HepG2 (cell line): ENCODE data around the gene RAB5B. TPM values are rescaled to one million over a fixed set of nuclear protein-coding genes. Genes with fewer than 3 reads are reported as not detected.

Source experiments
- CCAR2 ChIP-seq: fragments of 200-400 bp; formaldehyde crosslinking; optimal IDR thresholded peaks from 2 replicates; pipeline ENCODE3; 2018; ENCODE audit warnings: low read depth, mild to moderate bottlenecking, low read length, moderate library complexity
- KAT7 ChIP-seq: IDR thresholded peaks from 2 replicates; pipeline ENCODE4 v1.6.1; 2018; ENCODE audit warnings: borderline replicate concordance, missing compliant biosample characterization
- NFYB ChIP-seq: sonication (generic); formaldehyde crosslinking; IDR thresholded peaks from 2 replicates; pipeline ENCODE4 v1.4.0; 2020; ENCODE audit warnings: missing genetic modification reagents
- PHF20 ChIP-seq: sonication (generic); formaldehyde crosslinking; IDR thresholded peaks from 2 replicates; pipeline ENCODE4 v1.5.0; 2020; ENCODE audit warnings: mild to moderate bottlenecking, missing genetic modification reagents
- SNRNP70 ChIP-seq: fragments of 200-400 bp; formaldehyde crosslinking; IDR thresholded peaks from 2 replicates; pipeline ENCODE4 v1.6.1; 2017; ENCODE audit warnings: mild to moderate bottlenecking, low read depth, low read length, moderate library complexity
- TBX2 ChIP-seq: sonication (generic); formaldehyde crosslinking; IDR thresholded peaks from 2 replicates; pipeline ENCODE4 v1.5.0; 2020; ENCODE audit warnings: missing genetic modification reagents, mild to moderate bottlenecking, borderline replicate concordance
- THAP9 ChIP-seq: sonication (generic); formaldehyde crosslinking; IDR thresholded peaks from 2 replicates; pipeline ENCODE4; 2020; ENCODE audit warnings: missing genetic modification reagents, mild to moderate bottlenecking, borderline replicate concordance
- ZFAT ChIP-seq: sonication (generic); formaldehyde crosslinking; conservative IDR thresholded peaks from 2 replicates; pipeline ENCODE4 v1.8.1; 2023; ENCODE audit warnings: missing genetic modification reagents, inconsistent platforms
- ZFP37 ChIP-seq: sonication (generic); formaldehyde crosslinking; IDR thresholded peaks from 2 replicates; pipeline ENCODE4 v1.4.0; 2020; ENCODE audit warnings: missing genetic modification reagents, borderline replicate concordance
- ZGPAT ChIP-seq: IDR thresholded peaks from 2 replicates; pipeline ENCODE4 v1.6.1; 2016; ENCODE audit warnings: mild to moderate bottlenecking
- ZKSCAN5 ChIP-seq: sonication (generic); formaldehyde crosslinking; IDR thresholded peaks from 2 replicates; pipeline ENCODE4 v1.5.1; 2020; ENCODE audit warnings: mild to moderate bottlenecking, missing genetic modification reagents
- ZNF280D ChIP-seq: sonication (generic); formaldehyde crosslinking; IDR thresholded peaks from 2 replicates; pipeline ENCODE4 v1.5.1; 2020; ENCODE audit warnings: mild to moderate bottlenecking, missing genetic modification reagents
- ZNF704 ChIP-seq: sonication (generic); formaldehyde crosslinking; IDR thresholded peaks from 2 replicates; pipeline ENCODE4 v1.8.1; 2023; ENCODE audit warnings: mild to moderate bottlenecking, inconsistent platforms, moderate library complexity, missing genetic modification reagents, borderline replicate concordance
- ZNF713 ChIP-seq: sonication (generic); formaldehyde crosslinking; IDR thresholded peaks from 2 replicates; pipeline ENCODE4 v1.4.0; 2020; ENCODE audit warnings: mild to moderate bottlenecking, missing genetic modification reagents
- polyA plus RNA-seq, 8 experiments: library from polyadenylated mRNA; depleted of rRNA in 3 of 8; stranded (reverse) in 7 of 8; unstranded in 1 of 8; fragments of >200 nt; fragmentation: Illumina TruSeq in 4 of 8; extraction: Trizol in 4 of 8; gene quantifications; 2 replicates each; pipeline versions ENCODE4 v1.2.1 to v1.2.3, GENCODE V29; 2011 to 2016; ENCODE audit warnings: low read depth in 4 of 8, missing spikeins in 1 of 8, mixed read lengths in 1 of 8; ENCODE audit not compliant: insufficient read depth in 1 of 8
- total RNA-seq, 5 experiments: library from RNA; depleted of rRNA; stranded (reverse); fragments of >200 nt; fragmentation: Illumina TruSeq; extraction: Trizol; gene quantifications; 2 replicates each; pipeline ENCODE4 v1.2.3, GENCODE V29; 2016; ENCODE audit warnings: low read depth in 1 of 5

RAB5B gene
- total and polyA plus RNA-seq, 2 of the 13 experiments (the other 11 are each of a cell fraction or from before 2014, with no cell fraction given), result 26.0 to 68.3 TPM

GRCh38 chr12:55974308-55974730, 441 bp downstream of the RAB5B start (continued):
- TF ChIP-seq ZGPAT (peak; percentile 11; the same call in 1 of the 2 replicates), TBX2 (no peak), SNRNP70 (no peak), KAT7 (peak; percentile 90; the same call in 1 of the 2 replicates), ZNF704 (CRISPR knock-in tag) (0 out of 2 replicates have a peak, but pooled peaks have one; percentile 4), ZKSCAN5 (CRISPR knock-in tag) (0 out of 2 replicates have a peak, but pooled peaks have one; percentile 61), ZNF280D (CRISPR knock-in tag) (peak; percentile 72), ZFP37 (0 out of 2 replicates have a peak, but pooled peaks have one; percentile 5), ZFAT (CRISPR knock-in tag) (0 out of 2 replicates have a peak, but pooled peaks have one; percentile 22), CCAR2 (no peak), PHF20 (CRISPR knock-in tag) (peak; percentile 40; the same call in 1 of the 2 replicates), THAP9 (CRISPR knock-in tag) (0 out of 2 replicates have a peak, but pooled peaks have one; percentile 6), ZNF713 (CRISPR knock-in tag) (0 out of 2 replicates have a peak, but pooled peaks have one; percentile 15), NFYB (CRISPR knock-in tag) (no peak)
